ENCODE measurements around the gene NCEH1. TPM values are rescaled to one million over a fixed set of nuclear protein-coding genes. Genes with fewer than 3 reads are reported as not detected.

The NCEH1 gene
- total RNA-seq, 1 donor from 2014 or later, result 8.4 TPM

Small RNA genes within 50 kb of the gene (small RNA-seq; reads per million reads assigned to genes)
- gene RNU6-547P, result not detected

Other genes with a start within 250 kb of the NCEH1 start
- 4.7 TPM for gene TNFSF10, start 187.6 kb downstream of the NCEH1 start, total RNA-seq
- 12.6 TPM for gene ECT2, start 39.7 kb upstream of the NCEH1 start, total RNA-seq

Data from occipital lobe (tissue), 2 donors.